GM12878 (cell line): ENCODE results near the gene FAM221B. TPM values are rescaled to one million over a fixed set of nuclear protein-coding genes. Genes with fewer than 3 reads are reported as not detected.
A peak's percentile ranks its signal among the peaks of the same experiment; 100 is the strongest.

ENCODE experiments used
- ATAC-seq: fragments of 200-7000 bp; cut with Tn5 transposase; 3 replicates; pipeline ENCODE4 v1.9.1; 2020; ENCODE audit warnings: mild to moderate bottlenecking, moderate library complexity
- BruUV-seq: library from RNA; stranded (reverse); fragments of 400-500 nt; replicated peaks from 2 replicates; lab custom pipeline; 2021; lab: Mats Ljungman, UMichigan
- CTCF ChIA-PET: fragments of 300-600 bp; sonication (Branson Sonifier 250); formaldehyde crosslinking; extraction: SDS; loops from one replicate; lab custom pipeline; 2021; ENCODE audit warnings: inconsistent platforms; lab: Yijun Ruan, JAX
- POLR2A ChIA-PET: fragments of 350-600 bp; formaldehyde crosslinking; extraction: SDS; loops from one replicate; lab custom pipeline; 2021; ENCODE audit warnings: inconsistent platforms; lab: Charles Lee
- RAD21 ChIA-PET: fragments of 300-600 bp; sonication (Branson Sonifier 250); formaldehyde crosslinking; loops from one replicate; lab custom pipeline; 2023; ENCODE audit warnings: antibody characterized with exemption; ENCODE audit not compliant: unreplicated experiment; lab: Charles Lee
- SMC1A ChIA-PET: fragments of 300-600 bp; sonication (Branson Sonifier 250); formaldehyde crosslinking; loops from one replicate; lab custom pipeline; 2023; ENCODE audit not compliant: unreplicated experiment, uncharacterized antibody; lab: Charles Lee
- DNase-seq: peaks from one replicate; pipeline ENCODE4 v3.0.0-alpha.2; 2011; ENCODE audit warnings: low read depth, low spot score
- FAIRE-seq: peaks from 3 replicates; lab custom pipeline; 2011; peaks lifted over from hg19 to GRCh38; lab: Jason Lieb, UNC
- H2AFZ ChIP-seq: 2 replicates; pipeline ENCODE4 v1.6.0; 2011; ENCODE audit warnings: low read depth, low read length, control low read depth; ENCODE audit not compliant: control insufficient read depth
- H3K27ac ChIP-seq: 2 replicates; pipeline ENCODE4 v1.5.1; 2011; ENCODE audit warnings: control low read depth; ENCODE audit not compliant: control insufficient read depth, insufficient read depth
- H3K27me3 ChIP-seq, 2 experiments: replicated peaks in 1 of 2; 2 replicates each; pipeline versions ENCODE4 v1.6.0 to v1.6.1; 2011; ENCODE audit warnings: low read length in 1 of 2; ENCODE audit not compliant: control insufficient read depth in 2 of 2, insufficient read depth in 2 of 2
- H3K36me3 ChIP-seq, 2 experiments: 2 replicates each; pipeline ENCODE4 v1.5.1; 2011; ENCODE audit warnings: low read length in 1 of 2; ENCODE audit not compliant: control insufficient read depth in 2 of 2, insufficient read depth in 2 of 2
- H3K4me1 ChIP-seq: 2 replicates; pipeline ENCODE4 v1.6.1; 2011; ENCODE audit warnings: mild to moderate bottlenecking, low read length, moderate library complexity, mixed read lengths; ENCODE audit not compliant: control insufficient read depth, insufficient read depth
- H3K4me2 ChIP-seq: 2 replicates; pipeline ENCODE4 v1.6.0; 2011; ENCODE audit warnings: control low read depth; ENCODE audit not compliant: control insufficient read depth, insufficient read depth
- H3K4me3 ChIP-seq: fragments of 200-600 bp; sonication (generic); 2 replicates; pipeline ENCODE4 v1.5.1; 2016
- H3K79me2 ChIP-seq: 2 replicates; pipeline ENCODE4 v1.6.0; 2011; ENCODE audit warnings: low read length; ENCODE audit not compliant: control insufficient read depth, insufficient read depth
- H3K9ac ChIP-seq: 2 replicates; pipeline ENCODE4 v1.8.0; 2011; ENCODE audit warnings: low read length, control low read depth, mixed read lengths; ENCODE audit not compliant: control insufficient read depth, insufficient read depth
- H3K9me3 ChIP-seq: replicated peaks from 3 replicates; pipeline ENCODE4 v1.5.1; 2011; ENCODE audit warnings: mild to moderate bottlenecking, low read length; ENCODE audit not compliant: control insufficient read depth, insufficient read depth
- H4K20me1 ChIP-seq: 2 replicates; pipeline ENCODE4 v1.6.0; 2011; ENCODE audit not compliant: control insufficient read depth, insufficient read depth
- ATF3 ChIP-seq: IDR thresholded peaks from 2 replicates; pipeline ENCODE4 v1.6.1; 2011; ENCODE audit warnings: low read depth, mild to moderate bottlenecking, low read length, moderate library complexity, borderline replicate concordance; ENCODE audit errors: extremely low read depth
- EZH2 ChIP-seq: IDR thresholded peaks from 2 replicates; pipeline ENCODE4 v1.6.1; 2012; ENCODE audit warnings: low read depth, mild to moderate bottlenecking, control low read depth, inconsistent platforms, low read length, borderline replicate concordance; ENCODE audit not compliant: control insufficient read depth
- RFX5 ChIP-seq: IDR thresholded peaks from 2 replicates; pipeline ENCODE4 v1.6.1; 2011; ENCODE audit warnings: low read depth, low read length, improper control_type of control experiment
- ZZZ3 ChIP-seq: IDR thresholded peaks from 2 replicates; pipeline ENCODE4 v1.6.1; 2011; ENCODE audit warnings: low read depth; ENCODE audit not compliant: control insufficient read depth, insufficient read length
- WGBS: methylation state at CpG from one replicate; pipeline ENCODE4 v1.1.6; 2016; ENCODE audit warnings: low lambda C conversion rate; ENCODE audit not compliant: insufficient replicate concordance, insufficient coverage; ENCODE audit errors: missing lambda C conversion rate; 5-methylcytosine and 5-hydroxymethylcytosine counted together
- in situ Hi-C: fragments of 300-500 bp; cut with MboI; formaldehyde crosslinking; loops from 9 replicates; pipeline ENCODE4 v1.14.3; 2018; ENCODE audit warnings: mixed read lengths
- intact Hi-C: fragments of 100-400 bp; cut with micrococcal nuclease; formaldehyde crosslinking; loops from one replicate; pipeline ENCODE4 v1.14.2; 2022; ENCODE audit not compliant: unreplicated experiment
- polyA plus RNA-seq, 11 experiments: library from polyadenylated mRNA; depleted of rRNA in 4 of 11; unstranded in 6 of 11; stranded (reverse) in 5 of 11; fragments of >200 nt; fragmentation: Nextera tagmentation in 4 of 11; fragmentation: Illumina TruSeq in 1 of 11; extraction: Ambion mirVana in 4 of 11; extraction: Trizol in 1 of 11; gene quantifications; 1 replicate in 1 of 11; 2 replicates in 10 of 11; pipeline versions ENCODE4 v1.2.1 to v1.2.3, GENCODE V29; 2011 to 2016; ENCODE audit warnings: inconsistent platforms in 2 of 11, missing spikeins in 2 of 11, low read depth in 1 of 11
- total RNA-seq, 4 experiments: library from RNA; depleted of rRNA in 3 of 4; stranded (reverse); fragments of >200 nt in 3 of 4; fragmentation: Illumina TruSeq in 1 of 4; extraction: Trizol in 1 of 4; gene quantifications; 2 replicates each; pipeline versions ENCODE4 v1.2.1 to v1.2.3, GENCODE V29; 2013 to 2021
- TF ChIP-seq, protein P1 (sequence below): IDR thresholded peaks from 2 replicates; pipeline ENCODE4 v1.6.1; 2012; ENCODE audit warnings: low read length, inconsistent platforms
- TF ChIP-seq, protein P2 (sequence below): IDR thresholded peaks from 2 replicates; pipeline ENCODE4 v1.6.1; 2011; ENCODE audit warnings: mild to moderate bottlenecking, low read depth, low read length, moderate library complexity; ENCODE audit not compliant: insufficient replicate concordance

Gene FAM221B
- total and polyA plus RNA-seq, 10 of the 15 experiments (the other 5 are each of a cell fraction or from before 2014, with no cell fraction given), result 0.02 to 0.12 (median 0.04) TPM; not detected in 5

- ChIA-PET POLR2A (no interaction called here), SMC1A (interaction anchor here (0.6 to 2.6 kb wide), 6 partner anchors 9 to 39 kb away, joined by 3 to 11 read pairs (median 4); no protein-coding TSS in a partner anchor), RAD21 (interaction anchor here (1.1 kb wide), 1 partner anchor 37 kb away, joined by 3 read pairs; no protein-coding TSS in a partner anchor), CTCF (interaction anchor here (1.4 to 12.7 kb wide), 5 partner anchors 11 to 73 kb away, joined by 5 to 92 read pairs (median 6); partner anchors contain the start of genes FAM221B and TMEM8B)
- Histone ChIP-seq H3K4me1 (no peaks in the 10 kb centered on the region), H3K27ac (no peak overlapping the region), H3K9me3 (no peaks in the 10 kb centered on the region), H3K36me3 (no peaks in the 10 kb centered on the region), H2AFZ (no peak overlapping the region), H3K27me3 (no peaks in the 10 kb centered on the region), H3K9ac (no peak overlapping the region), H3K4me3 (no peak overlapping the region), H4K20me1 (no peaks in the 10 kb centered on the region), H3K4me2 (no peak overlapping the region), H3K79me2 (no peaks in the 10 kb centered on the region)
- WGBS, result 49% methylated on average over 8 of the region's 8 CpGs
- TF ChIP-seq ZZZ3 (no peak), ATF3 (no peak), RFX5 (peak; percentile 32; the same call in 1 of the 2 replicates), EZH2 (no peak)
- TF ChIP-seq, protein P1, sequence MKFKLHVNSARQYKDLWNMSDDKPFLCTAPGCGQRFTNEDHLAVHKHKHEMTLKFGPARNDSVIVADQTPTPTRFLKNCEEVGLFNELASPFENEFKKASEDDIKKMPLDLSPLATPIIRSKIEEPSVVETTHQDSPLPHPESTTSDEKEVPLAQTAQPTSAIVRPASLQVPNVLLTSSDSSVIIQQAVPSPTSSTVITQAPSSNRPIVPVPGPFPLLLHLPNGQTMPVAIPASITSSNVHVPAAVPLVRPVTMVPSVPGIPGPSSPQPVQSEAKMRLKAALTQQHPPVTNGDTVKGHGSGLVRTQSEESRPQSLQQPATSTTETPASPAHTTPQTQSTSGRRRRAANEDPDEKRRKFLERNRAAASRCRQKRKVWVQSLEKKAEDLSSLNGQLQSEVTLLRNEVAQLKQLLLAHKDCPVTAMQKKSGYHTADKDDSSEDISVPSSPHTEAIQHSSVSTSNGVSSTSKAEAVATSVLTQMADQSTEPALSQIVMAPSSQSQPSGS, result no peak
- TF ChIP-seq, protein P2, sequence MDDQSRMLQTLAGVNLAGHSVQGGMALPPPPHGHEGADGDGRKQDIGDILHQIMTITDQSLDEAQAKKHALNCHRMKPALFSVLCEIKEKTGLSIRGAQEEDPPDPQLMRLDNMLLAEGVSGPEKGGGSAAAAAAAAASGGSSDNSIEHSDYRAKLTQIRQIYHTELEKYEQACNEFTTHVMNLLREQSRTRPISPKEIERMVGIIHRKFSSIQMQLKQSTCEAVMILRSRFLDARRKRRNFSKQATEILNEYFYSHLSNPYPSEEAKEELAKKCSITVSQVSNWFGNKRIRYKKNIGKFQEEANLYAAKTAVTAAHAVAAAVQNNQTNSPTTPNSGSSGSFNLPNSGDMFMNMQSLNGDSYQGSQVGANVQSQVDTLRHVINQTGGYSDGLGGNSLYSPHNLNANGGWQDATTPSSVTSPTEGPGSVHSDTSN, result no peak
- BruUV-seq, result no TSS peak
- ATAC-seq (peak; percentile 46; the same call in 2 of the 3 replicates), FAIRE-seq (no peak), DNase-seq (no peak)
- in situ Hi-C loops (no loop called here), intact Hi-C loops (no loop called here)
Observed at GRCh38 chr9:35863583-35863982, 35.1 kb upstream of the FAM221B start.
